Mesendoderm (in vitro differentiated cells): Measurements from ENCODE around the gene ASPDH.

ENCODE experiments used
- DNase-seq: peaks from one replicate; pipeline ENCODE4 v3.0.0; 2013
- H2AK5ac ChIP-seq: 2 replicates; pipeline ENCODE4 v1.6.1; 2013; ENCODE audit warnings: low read length, inconsistent platforms
- H2BK120ac ChIP-seq: 2 replicates; pipeline ENCODE4 v1.6.1; 2013; ENCODE audit warnings: low read depth, mild to moderate bottlenecking, low read length, moderate library complexity, mixed read lengths
- H2BK15ac ChIP-seq: replicated peaks from 2 replicates; pipeline ENCODE4 v1.6.1; 2013; ENCODE audit warnings: low read depth, mild to moderate bottlenecking, moderate library complexity
- H2BK5ac ChIP-seq: 2 replicates; pipeline ENCODE4 v1.6.1; 2013; ENCODE audit warnings: low read length, inconsistent platforms
- H3K18ac ChIP-seq: 2 replicates; pipeline ENCODE4 v1.6.1; 2013; ENCODE audit warnings: mild to moderate bottlenecking, low read length, mixed read lengths
- H3K23ac ChIP-seq: one replicate; pipeline ENCODE4 v1.6.1; 2013; ENCODE audit warnings: low read length
- H3K27ac ChIP-seq: 2 replicates; pipeline ENCODE4 v1.5.1; 2013; ENCODE audit warnings: low read depth, mild to moderate bottlenecking, inconsistent platforms, low read length, moderate library complexity
- H3K27me3 ChIP-seq: 2 replicates; pipeline ENCODE4 v1.6.1; 2013; ENCODE audit warnings: low read length, control low read depth, mild to moderate bottlenecking, inconsistent platforms; ENCODE audit not compliant: insufficient read depth, poor library complexity
- H3K36me3 ChIP-seq: 2 replicates; pipeline ENCODE4 v1.6.1; 2013; ENCODE audit warnings: low read length, inconsistent platforms; ENCODE audit not compliant: control insufficient read depth, insufficient read depth
- H3K4ac ChIP-seq: one replicate; pipeline ENCODE4 v1.6.1; 2013; ENCODE audit warnings: low read depth, mild to moderate bottlenecking, low read length, moderate library complexity
- H3K4me1 ChIP-seq: 2 replicates; pipeline ENCODE4 v1.6.1; 2013; ENCODE audit warnings: low read depth, low read length, inconsistent platforms; ENCODE audit not compliant: control insufficient read depth
- H3K4me2 ChIP-seq: 2 replicates; pipeline ENCODE4 v1.6.1; 2013; ENCODE audit warnings: low read length
- H3K4me3 ChIP-seq: 2 replicates; pipeline ENCODE4 v1.5.1; 2013; ENCODE audit warnings: mild to moderate bottlenecking, low read length
- H3K56ac ChIP-seq: one replicate; pipeline ENCODE4 v1.6.1; 2013; ENCODE audit warnings: low read length
- H3K79me1 ChIP-seq: 2 replicates; pipeline ENCODE4 v1.6.1; 2013; ENCODE audit warnings: low read length, inconsistent platforms
- H3K79me2 ChIP-seq: 2 replicates; pipeline ENCODE4 v1.6.1; 2013; ENCODE audit warnings: mild to moderate bottlenecking, low read length; ENCODE audit not compliant: control insufficient read depth, insufficient read depth
- H3K9ac ChIP-seq: 2 replicates; pipeline ENCODE4 v1.6.1; 2013; ENCODE audit warnings: low read length, inconsistent platforms
- H4K5ac ChIP-seq: one replicate; pipeline ENCODE4 v1.6.1; 2013; ENCODE audit warnings: low read length
- H4K8ac ChIP-seq: one replicate; pipeline ENCODE4 v1.6.1; 2013; ENCODE audit warnings: low read depth, mild to moderate bottlenecking, control low read depth, low read length, moderate library complexity
- WGBS: extraction: QIAGEN DNeasy Blood & Tissue Kit; methylation state at CpG from one replicate; pipeline ENCODE4 v1.1.7; 2013; ENCODE audit warnings: low lambda C conversion rate, missing lambda C conversion rate; ENCODE audit not compliant: insufficient coverage; ENCODE audit errors: extremely low coverage; 5-methylcytosine and 5-hydroxymethylcytosine counted together

The ASPDH gene

GRCh38 chr19:50549927-50550593 is 36.3 kb upstream of the ASPDH start:
- Histone ChIP-seq H3K56ac (no peak overlapping the region), H3K36me3 (no peaks in the 10 kb centered on the region), H3K27ac (no peak overlapping the region), H3K79me1 (no peaks in the 10 kb centered on the region), H3K4me2 (no peak overlapping the region), H2AK5ac (no peak overlapping the region), H3K18ac (no peak overlapping the region), H3K9ac (no peak overlapping the region), H4K5ac (no peak overlapping the region), H3K79me2 (no peaks in the 10 kb centered on the region), H4K8ac (no peak overlapping the region), H2BK15ac (no peak overlapping the region), H2BK5ac (no peak overlapping the region), H3K4me1 (no peaks in the 10 kb centered on the region), H2BK120ac (no peak overlapping the region), H3K4ac (no peak overlapping the region), H3K23ac (no peak overlapping the region), H3K27me3 (peaks cover 10% of the 10 kb centered on the region), H3K4me3 (no peak overlapping the region)
- WGBS = no CpG with 5 or more reads among the region's 17 CpGs
- no peak for DNase-seq

GRCh38 chr19:50549059-50549926 is 35.6 kb upstream of the ASPDH start:
- no peak overlapping the region for H3K23ac ChIP-seq
- H3K18ac ChIP-seq = no peak overlapping the region
- no peak overlapping the region for H2BK5ac ChIP-seq
- no peak overlapping the region for H3K4me2 ChIP-seq
- H3K79me1 ChIP-seq = no peaks in the 10 kb centered on the region
- no peak overlapping the region for H3K4ac ChIP-seq
- no peaks in the 10 kb centered on the region for H3K79me2 ChIP-seq
- no peak overlapping the region for H3K56ac ChIP-seq
- WGBS = no CpG with 5 or more reads among the region's 22 CpGs
- H3K4me3 ChIP-seq = no peak overlapping the region
- no peak overlapping the region for H2BK15ac ChIP-seq
- no peak overlapping the region for H3K9ac ChIP-seq
- no peak overlapping the region for H3K27ac ChIP-seq
- H4K8ac ChIP-seq = no peak overlapping the region
- H4K5ac ChIP-seq = no peak overlapping the region
- DNase-seq = no peak
- H3K27me3 ChIP-seq = peaks cover 6% of the 10 kb centered on the region
- no peak overlapping the region for H2BK120ac ChIP-seq
- H3K4me1 ChIP-seq = no peaks in the 10 kb centered on the region
- no peaks in the 10 kb centered on the region for H3K36me3 ChIP-seq
- no peak overlapping the region for H2AK5ac ChIP-seq

GRCh38 chr19:50548191-50549058 is 34.7 kb upstream of the ASPDH start:
- no peaks in the 10 kb centered on the region for H3K79me1 ChIP-seq
- H2BK15ac ChIP-seq = no peak overlapping the region
- no peak overlapping the region for H3K27ac ChIP-seq
- H3K23ac ChIP-seq = no peak overlapping the region
- H3K27me3 ChIP-seq = peaks cover 5% of the 10 kb centered on the region
- no peaks in the 10 kb centered on the region for H3K4me1 ChIP-seq
- no peak for DNase-seq
- H3K56ac ChIP-seq = no peak overlapping the region
- H3K4me3 ChIP-seq = no peak overlapping the region
- H2BK5ac ChIP-seq = no peak overlapping the region
- H4K5ac ChIP-seq = no peak overlapping the region
- no peak overlapping the region for H3K9ac ChIP-seq
- no peak overlapping the region for H3K18ac ChIP-seq
- H4K8ac ChIP-seq = no peak overlapping the region
- H3K4me2 ChIP-seq = no peak overlapping the region
- no peak overlapping the region for H2AK5ac ChIP-seq
- H2BK120ac ChIP-seq = no peak overlapping the region
- no peaks in the 10 kb centered on the region for H3K79me2 ChIP-seq
- H3K36me3 ChIP-seq = no peaks in the 10 kb centered on the region
- WGBS = no CpG with 5 or more reads among the region's 45 CpGs
- H3K4ac ChIP-seq = no peak overlapping the region

DNA sequence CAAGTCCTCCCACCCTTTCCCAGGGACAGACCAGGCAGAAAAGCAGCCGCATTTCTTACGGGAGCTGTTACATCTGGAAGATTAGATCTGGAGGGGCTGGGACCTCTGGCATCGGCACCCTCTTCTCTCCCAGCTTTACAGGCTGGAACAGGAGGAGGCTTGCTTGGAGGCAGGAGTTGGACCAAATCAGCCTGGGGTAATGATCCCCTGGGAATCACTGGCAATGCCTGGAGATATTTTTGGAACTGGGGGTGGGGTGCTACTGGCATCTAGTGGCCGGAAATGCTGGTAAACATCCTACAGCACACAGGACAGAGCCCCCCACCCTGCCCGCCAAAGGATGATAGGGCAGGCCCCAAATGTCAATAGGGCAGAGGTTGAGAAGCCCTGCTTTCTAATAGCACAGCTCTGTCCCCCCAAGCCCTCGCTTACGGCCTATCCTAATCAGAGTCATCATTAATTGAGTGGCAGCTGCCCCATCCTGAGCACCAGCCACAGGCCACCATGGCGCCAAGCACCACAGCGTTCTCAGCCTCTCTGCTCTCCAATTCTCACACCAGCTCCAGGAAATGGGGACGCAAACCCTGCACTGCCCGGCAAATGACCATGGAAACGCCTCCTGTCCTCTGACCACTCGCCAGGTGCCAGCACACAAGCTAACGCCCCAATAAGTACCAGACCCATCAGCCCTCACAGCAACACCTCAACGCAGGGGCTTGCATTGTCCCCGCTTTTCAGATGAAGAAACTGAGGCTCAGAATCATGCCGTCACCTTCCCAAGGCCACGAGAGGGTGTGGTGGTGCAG is 33.9 kb upstream of the ASPDH start:
- Histone ChIP-seq H3K27me3 (peaks cover 5% of the 10 kb centered on the region), H3K36me3 (no peaks in the 10 kb centered on the region)
- WGBS = no CpG with 5 or more reads among the region's 18 CpGs

GRCh38 chr19:50546527-50547221 is 33.0 kb upstream of the ASPDH start:
- H3K4me3 ChIP-seq = no peak overlapping the region
- H3K79me1 ChIP-seq = no peaks in the 10 kb centered on the region
- H2BK15ac ChIP-seq = no peak overlapping the region
- no peak overlapping the region for H3K27ac ChIP-seq
- H4K8ac ChIP-seq = no peak overlapping the region
- peaks cover 2% of the 10 kb centered on the region for H3K27me3 ChIP-seq
- no peak overlapping the region for H3K23ac ChIP-seq
- H3K4me2 ChIP-seq = no peak overlapping the region
- no peak overlapping the region for H3K4ac ChIP-seq
- H3K9ac ChIP-seq = no peak overlapping the region
- no peak overlapping the region for H3K18ac ChIP-seq
- no peaks in the 10 kb centered on the region for H3K4me1 ChIP-seq
- H2AK5ac ChIP-seq = no peak overlapping the region
- DNase-seq = no peak
- H3K56ac ChIP-seq = no peak overlapping the region
- no CpG with 5 or more reads among the region's 29 CpGs for WGBS
- H3K36me3 ChIP-seq = no peaks in the 10 kb centered on the region
- no peak overlapping the region for H2BK120ac ChIP-seq
- no peak overlapping the region for H4K5ac ChIP-seq
- no peak overlapping the region for H2BK5ac ChIP-seq
- H3K79me2 ChIP-seq = no peaks in the 10 kb centered on the region

More for the DNA sequence above, 33.9 kb upstream of the ASPDH start:
- no peak overlapping the region for H2AK5ac ChIP-seq
- H3K9ac ChIP-seq = no peak overlapping the region
- H3K56ac ChIP-seq = no peak overlapping the region
- H3K27ac ChIP-seq = no peak overlapping the region
- H2BK15ac ChIP-seq = no peak overlapping the region
- H3K79me2 ChIP-seq = no peaks in the 10 kb centered on the region
- DNase-seq = no peak
- no peak overlapping the region for H2BK5ac ChIP-seq
- no peak overlapping the region for H2BK120ac ChIP-seq
- H3K18ac ChIP-seq = no peak overlapping the region
- no peak overlapping the region for H3K4ac ChIP-seq
- H3K4me3 ChIP-seq = no peak overlapping the region
- no peaks in the 10 kb centered on the region for H3K4me1 ChIP-seq
- no peaks in the 10 kb centered on the region for H3K79me1 ChIP-seq
- H4K5ac ChIP-seq = no peak overlapping the region
- H3K4me2 ChIP-seq = no peak overlapping the region
- H4K8ac ChIP-seq = no peak overlapping the region
- no peak overlapping the region for H3K23ac ChIP-seq
